GM23338 (cell line): ENCODE data around the gene CXCL12. TPM values are rescaled to one million over a fixed set of nuclear protein-coding genes. Genes with fewer than 3 reads are reported as not detected.

Experiments
- ATAC-seq: fragments of 200-7000 bp; cut with Tn5 transposase; 3 replicates; pipeline ENCODE4 v1.9.1; 2020
- DNase-seq: peaks from one replicate; pipeline ENCODE4 v3.0.0-alpha.2; 2015; ENCODE audit warnings: low spot score
- H2AFZ ChIP-seq: fragments of 200-600 bp; sonication (generic); 2 replicates; pipeline ENCODE4 v1.8.0; 2016; ENCODE audit warnings: antibody characterized with exemption, mild to moderate bottlenecking, moderate library complexity
- H3F3A ChIP-seq: fragments of 200-600 bp; sonication (generic); replicated peaks from 2 replicates; pipeline ENCODE4 v1.8.0; 2017; ENCODE audit warnings: antibody characterized with exemption, mixed run types, low read depth
- H3K27ac ChIP-seq: fragments of 200-600 bp; sonication (generic); 2 replicates; pipeline ENCODE4 v1.6.1; 2016; ENCODE audit warnings: low read depth
- H3K27me3 ChIP-seq: fragments of 200-600 bp; sonication (generic); 2 replicates; pipeline ENCODE4 v1.8.0; 2016; ENCODE audit warnings: mild to moderate bottlenecking, mixed run types, moderate library complexity; ENCODE audit not compliant: insufficient read depth
- H3K36me3 ChIP-seq: fragments of 200-600 bp; sonication (generic); 2 replicates; pipeline ENCODE4 v1.8.0; 2016; ENCODE audit warnings: mild to moderate bottlenecking; ENCODE audit not compliant: insufficient read depth
- H3K4me1 ChIP-seq: fragments of 200-600 bp; sonication (generic); 2 replicates; pipeline ENCODE4 v1.8.0; 2016; ENCODE audit warnings: mild to moderate bottlenecking, moderate library complexity; ENCODE audit not compliant: insufficient read depth
- H3K4me2 ChIP-seq: fragments of 200-600 bp; sonication (generic); 2 replicates; pipeline ENCODE4 v1.7.1; 2017; ENCODE audit warnings: mixed run types
- H3K4me3 ChIP-seq: fragments of 200-600 bp; sonication (generic); 2 replicates; pipeline ENCODE4 v1.6.1; 2016; ENCODE audit warnings: mixed run types
- H3K79me2 ChIP-seq: fragments of 200-600 bp; sonication (generic); replicated peaks from 2 replicates; pipeline ENCODE4 v1.8.0; 2017; ENCODE audit warnings: mild to moderate bottlenecking; ENCODE audit not compliant: insufficient read depth
- H3K9me2 ChIP-seq: fragments of 200-600 bp; sonication (generic); 2 replicates; pipeline ENCODE4 v1.8.0; 2017; ENCODE audit not compliant: insufficient read depth
- H4K20me1 ChIP-seq: fragments of 200-600 bp; sonication (generic); replicated peaks from 2 replicates; pipeline ENCODE4 v1.8.0; 2017; ENCODE audit warnings: mild to moderate bottlenecking; ENCODE audit not compliant: insufficient read depth
- H3K27ac Mint-ChIP-seq: 2 replicates; pipeline ENCODE4 v1.8.0; 2020; ENCODE audit warnings: inconsistent platforms, mild to moderate bottlenecking, moderate library complexity, mixed read lengths
- H3K27me3 Mint-ChIP-seq: 3 replicates; pipeline ENCODE4 v1.8.0; 2022; ENCODE audit warnings: low read depth, mild to moderate bottlenecking, moderate library complexity, mixed read lengths, inconsistent platforms; ENCODE audit not compliant: insufficient read depth, poor library complexity
- H3K36me3 Mint-ChIP-seq: 3 replicates; pipeline ENCODE4 v1.8.0; 2021; ENCODE audit warnings: low read depth, mild to moderate bottlenecking, inconsistent platforms, moderate library complexity, mixed read lengths
- H3K4me1 Mint-ChIP-seq: 3 replicates; pipeline ENCODE4 v1.8.0; 2020; ENCODE audit warnings: mild to moderate bottlenecking, inconsistent platforms, mixed read lengths
- H3K4me3 Mint-ChIP-seq: 3 replicates; pipeline ENCODE4 v1.8.0; 2021; ENCODE audit warnings: moderate library complexity, mild to moderate bottlenecking, inconsistent platforms, mixed read lengths
- H3K9me3 Mint-ChIP-seq: 3 replicates; pipeline ENCODE4 v1.8.0; 2020; ENCODE audit warnings: moderate library complexity, mild to moderate bottlenecking, inconsistent platforms, mixed read lengths
- CREB1 ChIP-seq: fragments of 250-450 bp; sonication (Bioruptor Pico); IDR thresholded peaks from 2 replicates; pipeline ENCODE4 v1.5.0; 2020; ENCODE audit warnings: low read depth, mild to moderate bottlenecking, moderate library complexity
- EZH2 ChIP-seq: fragments of 200-600 bp; sonication (generic); IDR thresholded peaks from one replicate; pipeline ENCODE4 v1.8.0; 2017; ENCODE audit warnings: antibody characterized with exemption, mild to moderate bottlenecking, low read depth; ENCODE audit not compliant: unreplicated experiment
- STAT1 ChIP-seq: IDR thresholded peaks from one replicate; pipeline ENCODE4 v1.6.1; 2016; ENCODE audit warnings: antibody characterized with exemption; ENCODE audit not compliant: unreplicated experiment
- ZNF114 ChIP-seq: fragments of 250-450 bp; sonication (Bioruptor Pico); IDR thresholded peaks from 2 replicates; pipeline ENCODE4 v1.5.0; 2020; ENCODE audit warnings: mild to moderate bottlenecking, moderate library complexity
- ZNF331 ChIP-seq: fragments of 250-450 bp; sonication (Bioruptor Pico); IDR thresholded peaks from 2 replicates; pipeline ENCODE4 v1.5.0; 2020; ENCODE audit warnings: low read depth, mild to moderate bottlenecking, moderate library complexity
- polyA plus RNA-seq: library from polyadenylated mRNA; unstranded; fragments of >200 nt; fragmentation: Nextera tagmentation; extraction: Ambion mirVana; gene quantifications from 2 replicates; pipeline ENCODE4 v1.2.1, GENCODE V29; 2016
- total RNA-seq: library from RNA; depleted of rRNA; stranded (reverse); fragments of >200 nt; shearing (Covaris generic); gene quantifications from 2 replicates; pipeline ENCODE4 v1.2.3, GENCODE V29; 2014
- TF ChIP-seq, protein P1 (sequence below): fragments of 250-450 bp; sonication (Bioruptor Pico); IDR thresholded peaks from 2 replicates; pipeline ENCODE4 v1.5.0; 2020; ENCODE audit warnings: mild to moderate bottlenecking, moderate library complexity
- TF ChIP-seq, protein P2 (sequence below), 2 experiments: fragments of 200-600 bp in 1 of 2; sonication (generic) in 1 of 2; conservative IDR thresholded peaks; 2 replicates each; pipeline versions ENCODE4 v1.5.1 to v1.6.1; 2016 to 2017; ENCODE audit warnings: antibody characterized with exemption in 2 of 2, low read depth in 2 of 2, mild to moderate bottlenecking in 2 of 2, moderate library complexity in 1 of 2

Gene CXCL12
- total and polyA plus RNA-seq, 2 experiments from 2014 or later: 53.8 to 58.5 TPM

DNA sequence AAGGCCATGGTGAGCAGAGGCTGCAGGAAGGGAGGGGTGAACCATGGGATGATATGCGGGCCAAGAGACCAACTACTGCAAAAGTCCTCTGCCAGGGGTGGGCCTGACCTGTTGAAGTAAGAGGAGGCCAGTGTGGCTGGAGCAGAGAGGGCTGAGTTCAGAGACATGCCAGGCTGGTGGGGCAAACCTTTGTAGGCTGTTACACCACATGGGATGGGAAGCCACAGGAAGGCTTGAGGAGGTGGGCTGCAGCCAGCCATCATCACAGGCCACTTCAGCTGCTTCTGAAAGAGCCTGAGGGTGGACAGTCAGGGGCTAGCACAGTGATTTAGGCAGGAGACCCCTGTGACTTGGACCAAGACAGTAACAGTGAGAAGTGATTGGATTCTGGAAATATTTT, 20.3 kb downstream of the CXCL12 start:
- Histone ChIP-seq H3K4me3 (no peak overlapping the region), H3K4me1 (peaks cover 17% of the 10 kb centered on the region), H3K9me2 (0 out of 2 replicates have a peak, but pooled peaks cover 3% of the 10 kb centered on the region), H4K20me1 (no peaks in the 10 kb centered on the region), H3K36me3 (no peaks in the 10 kb centered on the region), H3F3A (peaks cover 1% of the 10 kb centered on the region), H3K4me2 (no peak overlapping the region), H3K27ac (no peak overlapping the region), H3K27me3 (no peaks in the 10 kb centered on the region), H2AFZ (no peak overlapping the region), H3K79me2 (peaks cover 6% of the 10 kb centered on the region; the same call in 1 of the 2 replicates)
- TF ChIP-seq, protein P1, sequence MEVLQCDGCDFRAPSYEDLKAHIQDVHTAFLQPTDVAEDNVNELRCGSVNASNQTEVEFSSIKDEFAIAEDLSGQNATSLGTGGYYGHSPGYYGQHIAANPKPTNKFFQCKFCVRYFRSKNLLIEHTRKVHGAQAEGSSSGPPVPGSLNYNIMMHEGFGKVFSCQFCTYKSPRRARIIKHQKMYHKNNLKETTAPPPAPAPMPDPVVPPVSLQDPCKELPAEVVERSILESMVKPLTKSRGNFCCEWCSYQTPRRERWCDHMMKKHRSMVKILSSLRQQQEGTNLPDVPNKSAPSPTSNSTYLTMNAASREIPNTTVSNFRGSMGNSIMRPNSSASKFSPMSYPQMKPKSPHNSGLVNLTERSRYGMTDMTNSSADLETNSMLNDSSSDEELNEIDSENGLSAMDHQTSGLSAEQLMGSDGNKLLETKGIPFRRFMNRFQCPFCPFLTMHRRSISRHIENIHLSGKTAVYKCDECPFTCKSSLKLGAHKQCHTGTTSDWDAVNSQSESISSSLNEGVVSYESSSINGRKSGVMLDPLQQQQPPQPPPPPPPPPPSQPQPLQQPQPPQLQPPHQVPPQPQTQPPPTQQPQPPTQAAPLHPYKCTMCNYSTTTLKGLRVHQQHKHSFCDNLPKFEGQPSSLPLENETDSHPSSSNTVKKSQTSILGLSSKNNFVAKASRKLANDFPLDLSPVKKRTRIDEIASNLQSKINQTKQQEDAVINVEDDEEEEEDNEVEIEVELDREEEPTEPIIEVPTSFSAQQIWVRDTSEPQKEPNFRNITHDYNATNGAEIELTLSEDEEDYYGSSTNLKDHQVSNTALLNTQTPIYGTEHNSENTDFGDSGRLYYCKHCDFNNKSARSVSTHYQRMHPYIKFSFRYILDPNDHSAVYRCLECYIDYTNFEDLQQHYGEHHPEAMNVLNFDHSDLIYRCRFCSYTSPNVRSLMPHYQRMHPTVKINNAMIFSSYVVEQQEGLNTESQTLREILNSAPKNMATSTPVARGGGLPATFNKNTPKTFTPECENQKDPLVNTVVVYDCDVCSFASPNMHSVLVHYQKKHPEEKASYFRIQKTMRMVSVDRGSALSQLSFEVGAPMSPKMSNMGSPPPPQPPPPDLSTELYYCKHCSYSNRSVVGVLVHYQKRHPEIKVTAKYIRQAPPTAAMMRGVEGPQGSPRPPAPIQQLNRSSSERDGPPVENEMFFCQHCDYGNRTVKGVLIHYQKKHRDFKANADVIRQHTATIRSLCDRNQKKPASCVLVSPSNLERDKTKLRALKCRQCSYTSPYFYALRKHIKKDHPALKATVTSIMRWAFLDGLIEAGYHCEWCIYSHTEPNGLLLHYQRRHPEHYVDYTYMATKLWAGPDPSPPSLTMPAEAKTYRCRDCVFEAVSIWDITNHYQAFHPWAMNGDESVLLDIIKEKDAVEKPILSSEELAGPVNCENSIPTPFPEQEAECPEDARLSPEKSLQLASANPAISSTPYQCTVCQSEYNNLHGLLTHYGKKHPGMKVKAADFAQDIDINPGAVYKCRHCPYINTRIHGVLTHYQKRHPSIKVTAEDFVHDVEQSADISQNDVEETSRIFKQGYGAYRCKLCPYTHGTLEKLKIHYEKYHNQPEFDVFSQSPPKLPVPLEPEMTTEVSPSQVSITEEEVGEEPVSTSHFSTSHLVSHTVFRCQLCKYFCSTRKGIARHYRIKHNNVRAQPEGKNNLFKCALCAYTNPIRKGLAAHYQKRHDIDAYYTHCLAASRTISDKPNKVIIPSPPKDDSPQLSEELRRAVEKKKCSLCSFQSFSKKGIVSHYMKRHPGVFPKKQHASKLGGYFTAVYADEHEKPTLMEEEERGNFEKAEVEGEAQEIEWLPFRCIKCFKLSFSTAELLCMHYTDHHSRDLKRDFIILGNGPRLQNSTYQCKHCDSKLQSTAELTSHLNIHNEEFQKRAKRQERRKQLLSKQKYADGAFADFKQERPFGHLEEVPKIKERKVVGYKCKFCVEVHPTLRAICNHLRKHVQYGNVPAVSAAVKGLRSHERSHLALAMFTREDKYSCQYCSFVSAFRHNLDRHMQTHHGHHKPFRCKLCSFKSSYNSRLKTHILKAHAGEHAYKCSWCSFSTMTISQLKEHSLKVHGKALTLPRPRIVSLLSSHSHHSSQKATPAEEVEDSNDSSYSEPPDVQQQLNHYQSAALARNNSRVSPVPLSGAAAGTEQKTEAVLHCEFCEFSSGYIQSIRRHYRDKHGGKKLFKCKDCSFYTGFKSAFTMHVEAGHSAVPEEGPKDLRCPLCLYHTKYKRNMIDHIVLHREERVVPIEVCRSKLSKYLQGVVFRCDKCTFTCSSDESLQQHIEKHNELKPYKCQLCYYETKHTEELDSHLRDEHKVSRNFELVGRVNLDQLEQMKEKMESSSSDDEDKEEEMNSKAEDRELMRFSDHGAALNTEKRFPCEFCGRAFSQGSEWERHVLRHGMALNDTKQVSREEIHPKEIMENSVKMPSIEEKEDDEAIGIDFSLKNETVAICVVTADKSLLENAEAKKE (CRISPR knock-in tag): no peak
- TF ChIP-seq STAT1 (no peak), ZNF331 (CRISPR knock-in tag) (no peak), EZH2 (no peak), CREB1 (CRISPR knock-in tag) (no peak), ZNF114 (CRISPR knock-in tag) (no peak)
- TF ChIP-seq, protein P2, sequence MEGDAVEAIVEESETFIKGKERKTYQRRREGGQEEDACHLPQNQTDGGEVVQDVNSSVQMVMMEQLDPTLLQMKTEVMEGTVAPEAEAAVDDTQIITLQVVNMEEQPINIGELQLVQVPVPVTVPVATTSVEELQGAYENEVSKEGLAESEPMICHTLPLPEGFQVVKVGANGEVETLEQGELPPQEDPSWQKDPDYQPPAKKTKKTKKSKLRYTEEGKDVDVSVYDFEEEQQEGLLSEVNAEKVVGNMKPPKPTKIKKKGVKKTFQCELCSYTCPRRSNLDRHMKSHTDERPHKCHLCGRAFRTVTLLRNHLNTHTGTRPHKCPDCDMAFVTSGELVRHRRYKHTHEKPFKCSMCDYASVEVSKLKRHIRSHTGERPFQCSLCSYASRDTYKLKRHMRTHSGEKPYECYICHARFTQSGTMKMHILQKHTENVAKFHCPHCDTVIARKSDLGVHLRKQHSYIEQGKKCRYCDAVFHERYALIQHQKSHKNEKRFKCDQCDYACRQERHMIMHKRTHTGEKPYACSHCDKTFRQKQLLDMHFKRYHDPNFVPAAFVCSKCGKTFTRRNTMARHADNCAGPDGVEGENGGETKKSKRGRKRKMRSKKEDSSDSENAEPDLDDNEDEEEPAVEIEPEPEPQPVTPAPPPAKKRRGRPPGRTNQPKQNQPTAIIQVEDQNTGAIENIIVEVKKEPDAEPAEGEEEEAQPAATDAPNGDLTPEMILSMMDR (conservative IDR thresholded peaks at IDR 0.05; ENCODE audit: low read depth in 2 of 2): no peak
- H3K4me3 Mint-ChIP-seq: no peak overlapping the region
- H3K9me3 Mint-ChIP-seq: peaks cover 7% of the 10 kb centered on the region; the same call in 1 of the 3 replicates
- H3K27ac Mint-ChIP-seq: no peak overlapping the region
- ATAC-seq (no peak), DNase-seq (no peak)
- peaks cover 44% of the 10 kb centered on the region for H3K4me1 Mint-ChIP-seq
- peaks cover 12% of the 10 kb centered on the region for H3K27me3 Mint-ChIP-seq
- peaks cover 46% of the 10 kb centered on the region for H3K36me3 Mint-ChIP-seq
